H1 (cell line): ENCODE measurements around the gene PCAT7. TPM values are rescaled to one million over a fixed set of nuclear protein-coding genes. Genes with fewer than 3 reads are reported as not detected.

Experiments used
- CTCF ChIA-PET: fragments of 300-600 bp; sonication (Branson Sonifier 250); formaldehyde crosslinking; loops from one replicate; lab custom pipeline; 2021; ENCODE audit not compliant: partially characterized antibody; lab: Charles Lee
- POLR2A ChIA-PET: fragments of 300-600 bp; sonication (Branson Sonifier 250); formaldehyde crosslinking; loops from one replicate; lab custom pipeline; 2021; ENCODE audit warnings: inconsistent platforms; ENCODE audit not compliant: partially characterized antibody; lab: Charles Lee
- DNase-seq, 2 experiments: peaks; one replicate each; pipeline versions ENCODE4 v3.0.0 to v3.0.0-alpha.2; 2010 to 2022; ENCODE audit warnings: low spot score in 2 of 2, low read depth in 1 of 2, mixed read lengths in 1 of 2
- FAIRE-seq: peaks from 2 replicates; lab custom pipeline; 2011; peaks lifted over from hg19 to GRCh38; lab: Jason Lieb, UNC
- H2AFZ ChIP-seq: 2 replicates; pipeline ENCODE4 v1.8.1; 2012; ENCODE audit warnings: low read length, inconsistent platforms
- H2AK5ac ChIP-seq: 2 replicates; pipeline ENCODE4 v1.6.1; 2013; ENCODE audit warnings: low read depth, low read length
- H2BK120ac ChIP-seq: replicated peaks from 2 replicates; pipeline ENCODE3; 2013; ENCODE audit warnings: low read depth, low read length, inconsistent platforms
- H2BK12ac ChIP-seq: 2 replicates; pipeline ENCODE4 v1.6.1; 2013; ENCODE audit warnings: low read depth, low read length
- H2BK15ac ChIP-seq: 2 replicates; pipeline ENCODE4 v1.6.1; 2013; ENCODE audit warnings: low read length
- H2BK20ac ChIP-seq: 2 replicates; pipeline ENCODE4 v1.6.1; 2013; ENCODE audit warnings: low read length
- H2BK5ac ChIP-seq: 2 replicates; pipeline ENCODE4 v1.6.1; 2013; ENCODE audit warnings: low read depth, low read length
- H3K14ac ChIP-seq: 2 replicates; pipeline ENCODE4 v1.6.1; 2013; ENCODE audit warnings: inconsistent platforms; ENCODE audit not compliant: insufficient read length
- H3K18ac ChIP-seq: 2 replicates; pipeline ENCODE4 v1.6.1; 2013; ENCODE audit warnings: low read length; ENCODE audit errors: extremely low read depth
- H3K23ac ChIP-seq: 2 replicates; pipeline ENCODE4 v1.6.1; 2013; ENCODE audit warnings: inconsistent platforms; ENCODE audit not compliant: insufficient read length
- H3K23me2 ChIP-seq: 2 replicates; pipeline ENCODE4 v1.6.1; 2013; ENCODE audit warnings: low read depth, low read length
- H3K27ac ChIP-seq: 2 replicates; pipeline ENCODE4 v1.6.1; 2011; ENCODE audit warnings: low read depth, low read length, inconsistent platforms
- H3K27me3 ChIP-seq, 4 experiments: replicated peaks in 1 of 4; 1 replicate in 1 of 4; 2 replicates in 3 of 4; pipeline versions ENCODE4 v1.6.1 to v1.8.1; 2011 to 2013; ENCODE audit warnings: low read length in 3 of 4, mild to moderate bottlenecking in 3 of 4, inconsistent platforms in 2 of 4, mixed read lengths in 2 of 4, moderate library complexity in 1 of 4; ENCODE audit not compliant: control insufficient read depth in 3 of 4, insufficient read depth in 3 of 4; ENCODE audit errors: extremely low read depth in 1 of 4
- H3K36me3 ChIP-seq, 4 experiments: 2 replicates each; pipeline versions ENCODE4 v1.6.1 to v1.8.1; 2011 to 2013; ENCODE audit warnings: mild to moderate bottlenecking in 4 of 4, low read length in 3 of 4, moderate library complexity in 2 of 4, control low read depth in 1 of 4, inconsistent platforms in 1 of 4; ENCODE audit not compliant: insufficient read depth in 4 of 4, control insufficient read depth in 2 of 4
- H3K4ac ChIP-seq: replicated peaks from 2 replicates; pipeline ENCODE3; 2013; ENCODE audit warnings: low read length, low read depth, mixed read lengths, inconsistent platforms; ENCODE audit not compliant: insufficient read length
- H3K4me1 ChIP-seq, 4 experiments: replicated peaks in 1 of 4; 1 replicate in 1 of 4; 2 replicates in 3 of 4; pipeline versions ENCODE4 v1.6.1 to v1.8.1; 2011 to 2013; ENCODE audit warnings: low read length in 3 of 4, inconsistent platforms in 2 of 4, mixed read lengths in 1 of 4; ENCODE audit not compliant: insufficient read depth in 4 of 4, control insufficient read depth in 3 of 4
- H3K4me2 ChIP-seq, 2 experiments: 2 replicates each; pipeline versions ENCODE4 v1.6.1 to v1.8.1; 2011 to 2013; ENCODE audit warnings: low read depth in 2 of 2, low read length in 2 of 2, control low read depth in 1 of 2, inconsistent platforms in 1 of 2, mild to moderate bottlenecking in 1 of 2; ENCODE audit not compliant: insufficient read depth in 1 of 2
- H3K4me3 ChIP-seq, 4 experiments: fragments of 200-600, 300-600 bp in 1 of 4; sonication (generic), shearing (Covaris generic), sonication (Bioruptor Twin) in 1 of 4; 2 replicates each; pipeline versions ENCODE4 v1.5.1 to v1.8.1; 2011 to 2016; ENCODE audit warnings: low read length in 4 of 4, low read depth in 3 of 4, control low read depth in 2 of 4, inconsistent platforms in 2 of 4, mild to moderate bottlenecking in 2 of 4, mixed read lengths in 1 of 4, moderate library complexity in 1 of 4; ENCODE audit not compliant: insufficient read depth in 2 of 4; ENCODE audit errors: extremely low read depth in 1 of 4
- H3K56ac ChIP-seq: replicated peaks from 2 replicates; pipeline ENCODE3; 2013; ENCODE audit warnings: low read depth, mild to moderate bottlenecking, mixed read lengths, low read length, inconsistent platforms; ENCODE audit not compliant: insufficient read length
- H3K79me1 ChIP-seq: 2 replicates; pipeline ENCODE4 v1.6.1; 2013; ENCODE audit warnings: low read depth, low read length, control low read depth
- H3K79me2 ChIP-seq, 2 experiments: 2 replicates each; pipeline versions ENCODE4 v1.6.1 to v1.8.1; 2012 to 2013; ENCODE audit warnings: low read length in 2 of 2, mild to moderate bottlenecking in 2 of 2, inconsistent platforms in 1 of 2; ENCODE audit not compliant: insufficient read depth in 2 of 2, control insufficient read depth in 1 of 2
- H3K9ac ChIP-seq, 4 experiments: replicated peaks in 1 of 4; 1 replicate in 1 of 4; 2 replicates in 3 of 4; pipeline versions ENCODE4 v1.6.1 to v1.8.1; 2011 to 2013; ENCODE audit warnings: low read depth in 3 of 4, low read length in 3 of 4, control low read depth in 2 of 4, mild to moderate bottlenecking in 2 of 4, moderate library complexity in 2 of 4, inconsistent platforms in 1 of 4; ENCODE audit errors: extremely low read depth in 1 of 4
- H3K9me3 ChIP-seq, 2 experiments: 2 replicates each; pipeline versions ENCODE4 v1.6.1 to v1.8.1; 2012 to 2013; ENCODE audit warnings: mild to moderate bottlenecking in 2 of 2, moderate library complexity in 2 of 2, control low read depth in 1 of 2, inconsistent platforms in 1 of 2, low read depth in 1 of 2, low read length in 1 of 2, mixed read lengths in 1 of 2; ENCODE audit not compliant: insufficient read depth in 2 of 2
- H4K20me1 ChIP-seq, 2 experiments: replicated peaks in 1 of 2; 2 replicates each; pipeline versions ENCODE3 to v1.8.1; 2011 to 2013; ENCODE audit warnings: inconsistent platforms in 2 of 2, low read length in 2 of 2, mild to moderate bottlenecking in 1 of 2; ENCODE audit not compliant: insufficient read depth in 2 of 2, control insufficient read depth in 1 of 2
- H4K5ac ChIP-seq: 2 replicates; pipeline ENCODE4 v1.6.1; 2013; ENCODE audit warnings: low read length, low read depth, mixed read lengths, inconsistent platforms; ENCODE audit not compliant: insufficient read length
- H4K8ac ChIP-seq: 2 replicates; pipeline ENCODE4 v1.8.0; 2013; ENCODE audit warnings: mild to moderate bottlenecking, moderate library complexity, low read length, inconsistent platforms; ENCODE audit not compliant: insufficient read depth; ENCODE audit errors: extremely low read depth
- H4K91ac ChIP-seq: replicated peaks from 2 replicates; pipeline ENCODE3; 2013; ENCODE audit warnings: low read length, mixed read lengths, inconsistent platforms; ENCODE audit not compliant: insufficient read length
- BACH1 ChIP-seq: IDR thresholded peaks from 2 replicates; pipeline ENCODE4 v1.6.1; 2012; ENCODE audit warnings: low read length, improper control_type of control experiment
- EZH2 ChIP-seq: fragments of 200-600 bp; sonication (generic); IDR thresholded peaks from 2 replicates; pipeline ENCODE4 v1.7.1; 2012; ENCODE audit warnings: low read depth, mild to moderate bottlenecking, moderate library complexity, low read length, inconsistent platforms; ENCODE audit not compliant: severe bottlenecking
- HDAC6 ChIP-seq: IDR thresholded peaks from one replicate; pipeline ENCODE4 v1.7.1; 2012; ENCODE audit warnings: low read depth, mild to moderate bottlenecking, inconsistent platforms, low read length, moderate library complexity
- MAFK ChIP-seq: IDR thresholded peaks from 2 replicates; pipeline ENCODE4 v1.6.1; 2012; ENCODE audit warnings: low read depth, mild to moderate bottlenecking, improper control_type of control experiment, low read length
- POLR2A ChIP-seq, 2 experiments: IDR thresholded peaks; 1 replicate in 1 of 2; 2 replicates in 1 of 2; pipeline ENCODE4 v1.6.1; 2011; ENCODE audit warnings: low read depth in 2 of 2, low read length in 2 of 2, mild to moderate bottlenecking in 2 of 2; ENCODE audit errors: control extremely low read depth in 1 of 2
- POU5F1 ChIP-seq: IDR thresholded peaks from 2 replicates; pipeline ENCODE4 v1.6.1; 2011; ENCODE audit warnings: low read depth, mild to moderate bottlenecking, low read length, moderate library complexity
- TEAD4 ChIP-seq: IDR thresholded peaks from 2 replicates; pipeline ENCODE4 v1.6.1; 2012; ENCODE audit warnings: low read depth, low read length, inconsistent platforms, mixed read lengths
- ZNF274 ChIP-seq: IDR thresholded peaks from 2 replicates; pipeline ENCODE4 v1.7.0; 2012; ENCODE audit warnings: low read length, borderline replicate concordance; ENCODE audit errors: extremely low read depth
- WGBS, 2 experiments: shearing (Covaris generic) in 1 of 2; methylation state at CpG; one replicate each; pipeline versions ENCODE4 v1.1.6 to v1.1.7; 2013 to 2015; ENCODE audit warnings: low lambda C conversion rate in 2 of 2, mixed read lengths in 2 of 2, inconsistent platforms in 1 of 2, low coverage in 1 of 2, missing lambda C conversion rate in 1 of 2; ENCODE audit not compliant: insufficient replicate concordance in 2 of 2, insufficient coverage in 1 of 2, insufficient read length in 1 of 2; ENCODE audit errors: extremely low coverage in 1 of 2, missing lambda C conversion rate in 1 of 2; 5-methylcytosine and 5-hydroxymethylcytosine counted together
- polyA plus RNA-seq, 7 experiments: library from polyadenylated mRNA; depleted of rRNA in 3 of 7; stranded (reverse) in 5 of 7; unstranded in 2 of 7; fragments of >200 nt in 5 of 7; fragments of 200-250 nt in 2 of 7; gene quantifications; 1 replicate in 5 of 7; 2 replicates in 1 of 7; 4 replicates in 1 of 7; pipeline versions ENCODE4 v1.2.1 to v1.2.3, GENCODE V29; 2011 to 2013; ENCODE audit warnings: missing spikeins in 2 of 7, mixed read lengths in 2 of 7
- total RNA-seq: library from RNA; stranded (reverse); fragmentation: NEBNext Ultra II Directional; extraction: Animal tissue kit (Norgen Biotek cat#: 25700); gene quantifications from 2 replicates; pipeline ENCODE4 v1.2.1, GENCODE V29; 2021

The PCAT7 gene
- total and polyA plus RNA-seq, 2 of the 8 experiments (the other 6 are each of a cell fraction or from before 2014, with no cell fraction given): 3.2 to 4.1 TPM

DNA sequence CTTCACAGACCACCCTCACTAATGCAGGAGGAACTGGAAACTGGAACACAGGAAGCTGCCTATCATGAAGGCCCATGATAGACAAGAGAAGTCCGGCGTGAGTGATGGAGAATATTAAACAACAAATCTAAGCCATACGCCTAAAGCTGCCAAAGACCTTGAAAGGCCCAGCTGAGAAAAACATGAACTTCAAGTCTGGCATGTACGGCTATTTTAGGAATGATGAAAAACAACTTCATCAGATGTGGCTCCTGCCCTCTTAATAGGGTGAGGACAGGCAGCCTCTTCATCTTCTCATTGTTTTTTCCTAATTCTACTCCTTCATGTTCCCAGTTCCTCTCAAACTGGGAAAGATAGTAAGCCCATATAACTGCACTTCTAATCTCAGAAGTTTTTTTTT is 64.1 kb downstream of the PCAT7 start:
- Histone ChIP-seq H2BK20ac (no peak overlapping the region), H3K4ac (no peak overlapping the region), H3K36me3 (no peaks in the 10 kb centered on the region), H4K20me1 (no peaks in the 10 kb centered on the region), H4K5ac (no peak overlapping the region), H2BK120ac (no peak overlapping the region), H3K9ac (no peak overlapping the region), H2BK12ac (no peak overlapping the region), H3K4me3 (no peak overlapping the region), H3K79me2 (no peaks in the 10 kb centered on the region), H3K23me2 (no peaks in the 10 kb centered on the region), H4K8ac (no peak overlapping the region), H4K91ac (no peak overlapping the region), H2BK5ac (no peak overlapping the region), H3K23ac (no peak overlapping the region), H3K18ac (no peak overlapping the region), H3K4me2 (no peak overlapping the region), H2BK15ac (no peak overlapping the region), H3K79me1 (no peaks in the 10 kb centered on the region), H3K27ac (no peak overlapping the region), H3K9me3 (no peaks in the 10 kb centered on the region)
- DNase-seq (no peak), FAIRE-seq (no peak)
- ChIA-PET POLR2A (no interaction called here), CTCF (interaction anchor here (0.6 to 5.8 kb wide), 3 partner anchors 13 to 517 kb away, joined by 3 to 37 read pairs (median 4); no protein-coding TSS in a partner anchor)
- WGBS, 2 experiments: 85% methylated on average over 4 of the region's 4 CpGs; no CpG with 5 or more reads in 1 of the 2 experiments
- TF ChIP-seq HDAC6: no peak
- no peak for TF ChIP-seq POU5F1
- TF ChIP-seq EZH2: no peak
- no peak for TF ChIP-seq POLR2A (IDR thresholded peaks at IDR 0.05; ENCODE audit: control extremely low read depth in 1 of 2, low read depth in 2 of 2, low read length in 2 of 2)
- no peak for TF ChIP-seq BACH1
- TF ChIP-seq MAFK: no peak
- no peak for TF ChIP-seq ZNF274
- TF ChIP-seq TEAD4: no peak
- TF ChIP-seq, all 59 proteins: peak for 0
- H3K14ac ChIP-seq: no peak overlapping the region
- no peaks in the 10 kb centered on the region for H3K27me3 ChIP-seq
- H2AK5ac ChIP-seq: no peak overlapping the region
- no peaks in the 10 kb centered on the region for H3K4me1 ChIP-seq
- H2AFZ ChIP-seq: no peak overlapping the region
- no peak overlapping the region for H3K56ac ChIP-seq
